LHCN-M2 (cell line): ENCODE results near the gene RASSF8. TPM values are rescaled to one million over a fixed set of nuclear protein-coding genes. Genes with fewer than 3 reads are reported as not detected.
"Not testable (repeated sequence)": the region's sequence is repeated elsewhere in the genome, so short reads cannot be mapped to it uniquely, and the experiment has no call there.

Source experiments
- DNase-seq: peaks from one replicate; pipeline ENCODE4 v3.0.0-alpha.2; 2012; ENCODE audit warnings: low read depth
- total RNA-seq: library from RNA; depleted of rRNA; stranded (reverse); fragments of >200 nt; gene quantifications from 2 replicates; pipeline ENCODE4 v1.2.3, GENCODE V29; 2014

RASSF8 gene
- total RNA-seq, 1 experiment from 2014 or later, result 26.6 TPM

DNA sequence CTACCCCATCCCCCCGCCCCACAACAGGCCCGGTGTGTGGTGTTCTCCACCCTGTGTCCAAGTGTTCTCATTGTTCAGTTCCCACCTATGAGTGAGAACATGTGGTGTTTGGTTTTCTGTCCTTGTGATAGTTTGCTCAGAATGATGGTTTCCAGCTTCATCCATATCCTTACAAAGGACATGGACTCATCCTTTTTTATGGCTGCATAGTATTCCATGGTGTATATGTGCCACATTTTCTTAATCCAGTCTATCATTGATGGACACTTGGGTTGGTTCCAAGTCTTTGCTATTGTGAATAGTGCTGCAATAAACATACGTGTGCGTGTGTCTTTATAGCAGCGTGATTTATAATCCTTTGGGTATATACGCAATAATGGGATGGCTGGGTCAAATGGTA is 98.8 kb downstream of the RASSF8 start:
- DNase-seq, result not testable (repeated sequence)

- no peak for DNase-seq
Observed at GRCh38 chr12:26058308-26058707, 99.8 kb downstream of the RASSF8 start.

GRCh38 chr12:26058818-26059217 is 100.3 kb downstream of the RASSF8 start:
- DNase-seq, result no peak

- DNase-seq, result no peak
Observed at GRCh38 chr12:26062006-26062405, 103.5 kb downstream of the RASSF8 start.

DNA sequence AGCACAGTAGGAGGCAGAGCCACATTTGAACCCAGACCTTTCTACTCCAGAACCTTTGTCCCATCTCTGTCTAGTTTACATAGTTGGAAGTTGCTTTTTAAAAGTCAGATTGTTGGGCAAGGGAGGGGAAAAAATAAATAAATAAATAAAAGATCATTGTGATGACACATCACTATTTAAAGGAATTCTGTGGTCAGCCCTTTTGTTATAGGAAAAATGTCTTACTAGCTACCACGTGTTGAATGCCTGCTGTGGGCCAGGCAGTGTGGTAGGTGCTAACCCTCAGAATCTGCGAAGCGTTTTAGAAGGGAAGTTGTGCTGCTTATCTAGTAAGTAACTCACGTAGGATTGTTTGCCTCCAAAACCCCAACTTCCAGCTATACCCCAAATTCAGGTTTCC is 104.1 kb downstream of the RASSF8 start:
- DNase-seq, result peak; percentile 65

DNA sequence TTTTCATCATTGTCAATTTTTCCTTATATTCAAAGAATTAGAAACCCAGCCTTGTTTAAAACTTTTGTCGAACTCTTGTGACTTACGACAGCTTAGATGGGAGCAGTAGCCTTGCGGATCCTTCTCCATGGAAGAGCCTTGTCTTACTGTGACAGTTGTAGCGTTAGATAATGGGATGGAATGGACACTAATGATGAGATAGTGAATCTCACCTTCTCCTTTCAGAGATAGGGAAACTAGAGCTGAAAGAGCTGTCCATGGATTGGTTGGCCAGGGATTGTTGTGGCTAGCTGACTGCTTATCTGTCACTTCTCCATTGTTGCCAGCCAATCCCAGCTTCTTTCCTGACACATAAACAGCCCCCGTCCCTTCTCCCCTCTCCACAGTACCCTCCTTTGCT is 107.0 kb downstream of the RASSF8 start:
- no peak for DNase-seq

DNA sequence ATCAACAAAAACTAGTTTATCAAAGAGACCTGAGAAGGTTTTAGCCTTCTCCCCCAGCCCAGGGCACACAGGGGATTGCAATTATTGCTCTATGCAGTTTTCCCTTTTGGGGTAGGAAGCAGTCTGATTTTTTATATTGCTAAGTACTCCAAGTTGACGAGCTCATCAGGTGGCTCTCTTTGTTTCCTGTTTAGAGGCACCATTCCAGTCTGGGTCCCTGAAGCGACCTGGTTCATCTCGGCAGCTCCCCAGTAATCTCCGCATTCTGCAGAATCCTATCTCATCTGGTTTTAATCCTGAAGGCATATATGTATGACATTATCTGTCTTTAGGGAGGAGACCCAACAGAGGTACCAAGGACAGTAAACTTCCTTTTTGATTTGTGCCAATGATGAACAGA is 110.0 kb downstream of the RASSF8 start:
- DNase-seq, result no peak

DNA sequence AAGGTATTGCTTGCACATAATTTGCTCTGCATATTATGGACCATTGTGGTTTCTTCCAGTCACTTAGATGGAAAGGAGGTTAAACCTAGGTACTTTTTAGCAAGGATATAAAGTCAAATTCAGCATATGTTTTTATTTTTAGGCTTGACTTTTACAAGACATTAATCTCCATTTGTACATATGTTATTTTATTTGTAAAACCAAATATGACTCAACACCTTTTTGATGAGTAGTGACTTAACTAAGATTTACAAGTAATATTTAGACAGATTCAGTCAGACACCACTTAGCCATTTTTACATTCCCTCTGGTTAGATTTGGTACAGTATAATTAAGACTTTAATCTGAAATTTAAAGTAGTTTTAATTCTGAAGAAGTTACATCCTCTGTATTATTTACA is 111.3 kb downstream of the RASSF8 start:
- no peak for DNase-seq

- no peak for DNase-seq
Observed at GRCh38 chr12:26077915-26078702, 119.6 kb downstream of the RASSF8 start.

- DNase-seq, result no peak
Observed at GRCh38 chr12:26080911-26081310, 122.4 kb downstream of the RASSF8 start.

DNA sequence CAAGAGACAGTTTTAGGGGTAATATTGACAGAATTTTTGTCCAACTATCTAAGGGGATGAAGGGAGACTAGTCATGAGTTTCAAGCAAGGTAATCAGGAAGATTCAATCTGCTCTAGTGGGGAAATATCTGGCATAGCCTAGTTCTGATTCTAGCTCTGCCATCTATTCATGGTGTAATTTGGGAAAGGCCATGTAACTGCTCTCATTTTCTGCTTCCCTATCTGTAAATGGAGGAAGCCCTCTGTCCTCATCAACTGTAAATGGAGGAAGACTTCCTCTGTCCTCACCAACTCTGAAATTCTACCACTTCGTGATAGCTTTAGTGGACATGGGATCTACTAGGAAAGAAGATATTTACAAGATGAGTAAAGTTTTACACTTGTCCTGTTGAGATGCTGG is 128.5 kb downstream of the RASSF8 start:
- DNase-seq, result no peak

DNA sequence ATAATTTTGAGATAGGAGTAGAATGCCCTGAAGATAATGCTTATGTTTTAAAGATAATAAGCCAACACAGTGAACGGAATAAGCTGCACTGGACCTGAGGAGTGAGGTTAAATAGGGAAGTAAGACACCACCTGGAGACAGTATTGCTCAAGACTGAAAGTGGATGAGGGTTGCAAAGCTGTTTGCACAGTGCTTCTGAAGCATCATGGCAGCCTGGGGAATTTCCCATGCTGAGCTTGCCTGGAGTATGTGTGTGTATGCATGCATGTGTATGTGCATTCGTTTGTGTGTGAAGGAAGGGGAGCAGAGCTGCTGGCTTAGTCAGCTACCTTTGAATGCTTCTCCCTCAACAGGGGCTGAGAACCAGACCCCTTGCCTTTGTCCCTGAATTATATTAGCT is 130.5 kb downstream of the RASSF8 start:
- DNase-seq, result no peak

DNA sequence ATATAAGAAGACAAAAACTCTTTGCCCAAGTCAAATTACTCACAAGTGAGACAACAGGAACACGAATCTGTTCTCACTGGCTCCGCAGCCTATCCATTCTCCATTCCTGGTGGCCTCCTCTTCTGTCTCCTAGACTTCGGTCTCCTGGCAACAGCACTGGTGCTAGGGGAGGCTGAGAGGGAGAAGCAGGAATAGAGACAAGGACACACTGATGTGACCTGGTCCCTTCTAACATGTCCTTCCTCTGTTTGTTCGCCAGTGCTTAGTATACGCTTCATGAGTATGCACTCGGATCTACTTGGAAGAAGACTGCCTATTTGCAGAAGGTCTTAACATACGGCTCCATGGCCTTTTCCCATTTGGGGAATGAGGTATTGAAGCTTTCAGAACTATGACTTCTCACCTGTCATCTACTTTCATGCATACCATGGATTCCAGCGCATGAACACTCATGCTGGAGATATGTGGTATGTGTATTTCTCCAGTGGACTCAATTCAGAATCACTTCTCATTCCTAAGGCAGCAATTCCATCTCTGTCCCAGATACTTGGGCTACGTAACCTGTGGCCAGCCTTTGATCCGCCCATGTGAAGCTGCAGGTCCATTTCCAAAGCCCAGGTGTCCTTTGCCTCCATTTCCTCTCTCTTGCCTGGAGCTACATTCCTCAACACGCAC is 132.5 kb downstream of the RASSF8 start:
- DNase-seq, result peak; percentile 27

DNA sequence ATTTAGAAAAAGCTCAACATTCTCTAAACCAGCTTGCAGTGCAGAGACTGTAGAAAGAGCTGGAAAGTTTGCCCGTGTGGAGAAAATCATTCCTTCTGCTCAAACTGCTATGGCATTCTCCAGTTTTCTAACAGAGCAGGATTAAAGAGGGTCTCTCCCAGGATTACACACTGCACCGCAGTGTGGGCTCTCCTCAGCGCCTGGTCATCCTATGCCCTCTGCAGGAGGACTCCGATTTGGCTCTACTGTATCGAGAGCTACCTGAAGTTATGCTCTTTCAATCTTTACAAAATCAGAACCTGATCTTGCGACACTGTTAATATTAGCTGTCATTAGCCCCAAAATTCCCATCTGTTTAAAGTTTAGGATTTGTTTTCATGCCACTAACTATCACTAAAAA is 133.3 kb downstream of the RASSF8 start:
- no peak for DNase-seq

GRCh38 chr12:26092346-26093105 is 134.0 kb downstream of the RASSF8 start:
- DNase-seq, result no peak

DNA sequence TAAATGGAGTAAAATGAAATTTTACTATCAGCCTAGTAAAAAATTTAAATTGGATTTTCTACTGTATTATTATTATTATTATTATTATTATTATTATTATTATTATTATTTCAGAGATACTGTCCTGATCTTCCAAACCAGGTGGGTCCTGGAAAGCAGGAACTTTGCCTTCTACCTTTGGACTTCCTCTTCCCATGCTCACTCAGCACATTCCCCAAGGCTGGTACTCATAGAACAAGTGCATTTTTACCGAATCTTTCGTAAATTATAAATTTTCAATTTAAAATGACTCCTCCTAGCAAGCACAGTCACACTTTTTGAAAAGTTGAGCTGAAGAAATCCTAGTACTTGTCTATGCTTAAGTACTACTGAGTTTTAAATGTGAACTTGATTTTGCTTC is 136.7 kb downstream of the RASSF8 start:
- no peak for DNase-seq

- DNase-seq, result no peak
Observed at GRCh38 chr12:26096036-26096435, 137.6 kb downstream of the RASSF8 start.

- peak; percentile 70 for DNase-seq
Observed at GRCh38 chr12:26097046-26097878, 138.8 kb downstream of the RASSF8 start.

GRCh38 chr12:26100666-26101349 is 142.3 kb downstream of the RASSF8 start:
- DNase-seq, result no peak

- DNase-seq, result no peak
Observed at GRCh38 chr12:26101350-26101734, 142.9 kb downstream of the RASSF8 start.

DNA sequence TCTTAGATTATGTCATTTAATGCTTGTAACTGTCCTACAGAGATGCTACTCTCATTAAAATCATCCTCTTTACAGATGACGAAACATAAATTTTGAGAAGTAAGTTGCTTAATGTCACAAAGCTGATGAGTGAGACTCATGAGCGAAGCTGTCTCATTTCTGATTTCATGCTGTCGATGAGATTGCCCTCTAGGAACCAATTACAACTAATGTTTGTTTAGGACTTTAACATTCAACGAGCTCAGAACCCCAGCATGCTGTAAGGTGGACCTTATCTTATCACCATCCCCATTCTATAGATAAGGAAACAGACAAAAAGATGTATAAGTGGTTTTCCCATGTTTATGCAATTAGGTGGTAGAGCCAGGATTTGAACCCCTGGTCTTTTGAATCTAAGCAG is 143.3 kb downstream of the RASSF8 start:
- DNase-seq, result no peak
